Peyer's patch (tissue), 4 donors: ENCODE measurements around the gene ARL5A. TPM values are rescaled to one million over a fixed set of nuclear protein-coding genes. Genes with fewer than 3 reads are reported as not detected.

Experiments used
- DNase-seq, 3 donors: peaks; one replicate each; pipeline ENCODE4 v3.0.0-alpha.2; 2017 to 2019
- H3K27ac ChIP-seq, 4 donors: fragments of 200-600 bp; sonication (generic); one replicate each; pipeline ENCODE4 v1.5.1; 2016 to 2019
- H3K27me3 ChIP-seq, 2 donors: fragments of 200-600 bp; sonication (generic); one replicate each; pipeline ENCODE4 v1.5.1; 2019
- H3K36me3 ChIP-seq, 3 donors: fragments of 200-600 bp; sonication (generic); one replicate each; pipeline ENCODE4 v1.5.1; 2016 to 2019
- H3K4me1 ChIP-seq, 4 donors: fragments of 200-600 bp; sonication (generic); one replicate each; pipeline ENCODE4 v1.5.1; 2016 to 2019
- H3K4me3 ChIP-seq, 4 donors: fragments of 200-600 bp; sonication (generic); 1 replicate in 3 of 4; 2 replicates in 1 of 4; pipeline ENCODE4 v1.5.1; 2016 to 2019; ENCODE audit warnings: mild to moderate bottlenecking in 1 of 4
- H3K9me3 ChIP-seq, 4 donors: fragments of 200-600 bp; sonication (generic); one replicate each; pipeline ENCODE4 v1.5.1; 2016 to 2019; ENCODE audit warnings: mild to moderate bottlenecking in 1 of 4
- POLR2A ChIP-seq, 2 donors: fragments of 450-650 bp; IDR thresholded peaks; one replicate each; pipeline ENCODE4 v1.5.1; 2017; ENCODE audit warnings: antibody characterized with exemption in 2 of 2, mild to moderate bottlenecking in 2 of 2, moderate library complexity in 2 of 2
- total RNA-seq, 4 donors: library from RNA; depleted of rRNA; stranded (reverse); fragments of >200 nt; gene quantifications; one replicate each; pipeline ENCODE4 v1.1.0, GENCODE V29; 2016
- TF ChIP-seq, protein P1 (sequence below), 6 experiments: fragments of 450-650 bp in 4 of 6; fragments of 200-600 bp in 2 of 6; sonication (generic) in 1 of 6; IDR thresholded peaks; one replicate each; pipeline ENCODE4 v1.5.1; 2017 to 2019; ENCODE audit warnings: antibody characterized with exemption in 6 of 6, mild to moderate bottlenecking in 3 of 6, moderate library complexity in 1 of 6

The ARL5A gene
- total RNA-seq, 4 donors from 2014 or later = 34.7 to 85.5 (median 56.5) TPM

DNA sequence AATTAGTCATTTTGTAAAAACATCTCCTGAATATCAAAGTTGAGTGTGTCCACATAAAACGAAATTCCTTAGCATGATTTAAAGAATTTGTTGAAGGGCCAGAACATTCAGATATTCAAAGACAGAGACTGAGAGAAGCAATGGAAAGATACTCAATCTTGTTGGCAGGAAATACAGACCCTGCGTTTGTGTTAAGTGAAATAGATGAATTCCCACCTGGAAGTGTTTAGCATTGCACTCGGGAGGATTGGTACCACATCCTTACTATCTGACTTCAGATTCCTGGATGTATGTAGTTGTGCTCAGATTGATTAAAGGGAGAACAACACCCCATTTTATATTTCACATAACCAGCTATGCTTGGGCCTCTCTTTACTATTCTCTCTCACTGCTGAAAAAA, 9.7 kb upstream of the ARL5A start:
- Histone ChIP-seq H3K27ac (no peak overlapping the region), H3K4me3 (no peak overlapping the region)

DNA sequence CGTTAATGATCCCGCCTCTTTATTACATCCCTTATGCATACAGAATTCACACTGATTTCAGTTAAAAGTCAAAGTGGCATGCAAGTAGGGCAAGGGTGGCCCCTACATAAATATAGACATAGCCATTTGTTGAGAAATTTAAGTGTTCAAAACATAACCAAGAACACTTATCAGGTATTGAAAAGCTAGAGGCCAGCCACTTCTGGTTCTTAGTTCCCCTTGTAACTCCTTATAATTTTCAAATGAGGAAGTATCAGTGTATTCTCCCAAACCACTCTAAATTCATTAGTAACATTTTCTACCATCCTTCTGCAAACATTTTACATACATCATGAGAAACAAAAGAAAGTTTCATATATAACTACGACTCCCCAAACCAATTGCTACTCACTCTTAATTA, 5.8 kb upstream of the ARL5A start:
- Histone ChIP-seq H3K4me3 (no peak overlapping the region), H3K9me3 (no peaks in the 10 kb centered on the region), H3K27ac (no peak overlapping the region), H3K36me3 (no peaks in the 10 kb centered on the region), H3K27me3 (no peaks in the 10 kb centered on the region), H3K4me1 (peaks cover 0 to 4% (median under 1%) of the 10 kb centered on the region in 4 donors)
- DNase-seq = no peak
- TF ChIP-seq, protein P1, sequence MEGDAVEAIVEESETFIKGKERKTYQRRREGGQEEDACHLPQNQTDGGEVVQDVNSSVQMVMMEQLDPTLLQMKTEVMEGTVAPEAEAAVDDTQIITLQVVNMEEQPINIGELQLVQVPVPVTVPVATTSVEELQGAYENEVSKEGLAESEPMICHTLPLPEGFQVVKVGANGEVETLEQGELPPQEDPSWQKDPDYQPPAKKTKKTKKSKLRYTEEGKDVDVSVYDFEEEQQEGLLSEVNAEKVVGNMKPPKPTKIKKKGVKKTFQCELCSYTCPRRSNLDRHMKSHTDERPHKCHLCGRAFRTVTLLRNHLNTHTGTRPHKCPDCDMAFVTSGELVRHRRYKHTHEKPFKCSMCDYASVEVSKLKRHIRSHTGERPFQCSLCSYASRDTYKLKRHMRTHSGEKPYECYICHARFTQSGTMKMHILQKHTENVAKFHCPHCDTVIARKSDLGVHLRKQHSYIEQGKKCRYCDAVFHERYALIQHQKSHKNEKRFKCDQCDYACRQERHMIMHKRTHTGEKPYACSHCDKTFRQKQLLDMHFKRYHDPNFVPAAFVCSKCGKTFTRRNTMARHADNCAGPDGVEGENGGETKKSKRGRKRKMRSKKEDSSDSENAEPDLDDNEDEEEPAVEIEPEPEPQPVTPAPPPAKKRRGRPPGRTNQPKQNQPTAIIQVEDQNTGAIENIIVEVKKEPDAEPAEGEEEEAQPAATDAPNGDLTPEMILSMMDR (IDR thresholded peaks at IDR 0.05) = no peak

More for the DNA sequence above, 9.7 kb upstream of the ARL5A start:
- Histone ChIP-seq H3K9me3 (no peaks in the 10 kb centered on the region), H3K27me3 (no peaks in the 10 kb centered on the region), H3K36me3 (no peaks in the 10 kb centered on the region), H3K4me1 (no peaks in the 10 kb centered on the region)
- TF ChIP-seq, protein P1 (IDR thresholded peaks at IDR 0.05) = no peak
- no peak for DNase-seq

DNA sequence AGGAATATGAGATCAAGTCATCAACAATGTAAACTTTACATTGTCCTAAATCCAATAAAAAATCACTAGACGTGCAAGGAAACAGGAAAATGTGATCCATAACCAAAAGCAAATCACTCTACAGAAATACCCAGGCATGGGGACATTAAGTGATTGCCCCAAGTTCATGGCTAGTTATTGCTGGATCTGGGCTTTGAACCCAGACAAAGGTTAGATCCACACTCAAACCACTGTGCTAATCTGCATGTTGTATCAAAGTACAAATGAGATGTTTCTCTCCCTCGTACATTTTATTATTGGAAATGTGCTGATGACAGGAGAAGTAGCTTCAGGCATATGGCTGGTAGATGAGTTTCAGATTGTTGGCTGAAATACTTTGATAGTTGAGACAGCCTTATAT, 2.7 kb upstream of the ARL5A start:
- H3K36me3 ChIP-seq = no peaks in the 10 kb centered on the region
- peak overlapping the region in 2 of 4 donors; percentile 60 to 67 for H3K27ac ChIP-seq
- no peak overlapping the region for H3K4me3 ChIP-seq
- H3K27me3 ChIP-seq = no peaks in the 10 kb centered on the region
- peaks cover 0 to 17% (median 8%) of the 10 kb centered on the region in 4 donors for H3K4me1 ChIP-seq
- H3K9me3 ChIP-seq = no peaks in the 10 kb centered on the region
- peak in 1 of 3 donors; percentile 66 for DNase-seq
- TF ChIP-seq, protein P1 (IDR thresholded peaks at IDR 0.05) = no peak
- no peak for TF ChIP-seq POLR2A (IDR thresholded peaks at IDR 0.05)

DNA sequence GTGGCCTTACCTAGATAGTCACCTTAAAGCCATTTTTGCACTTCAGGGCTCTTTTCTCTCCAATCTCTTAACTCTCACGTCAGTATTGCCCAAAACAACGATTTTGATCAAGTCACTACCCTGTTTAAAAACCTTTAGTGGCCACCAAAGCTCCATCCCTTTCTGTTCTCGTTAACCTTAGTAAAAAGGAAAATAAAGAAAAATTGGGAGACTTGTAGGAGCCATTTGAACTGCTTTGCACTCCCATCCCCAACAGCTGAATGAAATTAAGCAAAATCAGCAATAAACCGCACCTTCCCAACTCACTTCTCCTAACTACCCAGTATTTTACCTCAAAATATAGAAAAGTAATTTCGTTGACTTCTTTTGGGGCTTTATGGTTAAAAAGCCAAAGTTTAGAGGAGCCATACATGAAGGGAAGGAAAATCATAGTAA, 686 bp upstream of the ARL5A start:
- H3K4me3 ChIP-seq = peak overlapping the region; percentile 83 to 91 (median 88)
- H3K27ac ChIP-seq = peak overlapping the region; percentile 78 to 93 (median 87)
- no peaks in the 10 kb centered on the region for H3K36me3 ChIP-seq
- DNase-seq = no peak
- H3K9me3 ChIP-seq = no peaks in the 10 kb centered on the region
- H3K27me3 ChIP-seq = no peaks in the 10 kb centered on the region
- H3K4me1 ChIP-seq = peaks cover 0 to 24% (median 8%) of the 10 kb centered on the region in 4 donors
- TF ChIP-seq, protein P1 (IDR thresholded peaks at IDR 0.05) = no peak
- TF ChIP-seq POLR2A (IDR thresholded peaks at IDR 0.05) = no peak

DNA sequence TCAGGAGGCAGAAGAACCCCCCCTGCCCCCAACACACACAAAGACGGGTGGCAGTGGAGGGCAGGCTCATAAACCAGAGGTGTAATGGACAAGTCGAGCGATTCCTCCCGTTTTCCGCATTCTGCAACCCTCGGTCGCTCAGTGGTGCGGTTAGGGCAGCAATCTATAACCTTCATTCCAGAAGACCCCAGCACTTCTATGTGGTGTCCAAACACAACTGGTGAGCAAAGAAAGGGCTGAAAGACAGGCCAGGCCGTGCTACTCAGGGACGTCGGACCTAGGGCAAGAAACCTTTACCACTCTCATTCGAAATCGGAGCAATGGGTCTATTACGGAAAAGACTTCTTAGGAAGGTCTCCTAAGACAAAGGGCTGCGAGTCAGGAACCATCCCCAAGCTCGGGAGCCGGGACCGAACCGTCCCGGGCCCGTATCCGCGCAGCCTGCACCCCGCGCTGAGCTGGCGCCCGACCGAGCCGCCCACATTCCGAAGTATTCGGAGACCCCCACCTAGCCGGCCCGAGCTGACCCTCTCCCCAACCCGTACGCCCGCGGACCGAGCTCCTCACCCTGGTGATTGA, 568 bp downstream of the ARL5A start:
- TF ChIP-seq, protein P1 (IDR thresholded peaks at IDR 0.05) = no peak
- no peak for TF ChIP-seq POLR2A (IDR thresholded peaks at IDR 0.05)
- H3K4me1 ChIP-seq = peaks cover 0 to 29% (median 8%) of the 10 kb centered on the region in 4 donors
- H3K27ac ChIP-seq = peak overlapping the region; percentile 78 to 93 (median 87)
- H3K9me3 ChIP-seq = no peaks in the 10 kb centered on the region
- peak overlapping the region; percentile 83 to 91 (median 88) for H3K4me3 ChIP-seq
- DNase-seq = peak; percentile 38 to 55 (median 55)
- H3K36me3 ChIP-seq = no peaks in the 10 kb centered on the region
- no peaks in the 10 kb centered on the region for H3K27me3 ChIP-seq
